ENCODE data around the gene SRGAP3.

SRGAP3 gene

GRCh38 chr3:9230596-9230995 is 18.9 kb downstream of the SRGAP3 start:
- no peak for DNase-seq (ENCODE audit: extremely low spot score, insufficient read length, low read depth)
- no peak for FAIRE-seq

GRCh38 chr3:9229879-9230278 is 19.6 kb downstream of the SRGAP3 start:
- DNase-seq (ENCODE audit: extremely low spot score, insufficient read length, low read depth), result no peak
- FAIRE-seq, result no peak

GRCh38 chr3:9229325-9229724 is 20.1 kb downstream of the SRGAP3 start:
- FAIRE-seq (no peak), DNase-seq (ENCODE audit: extremely low spot score, insufficient read length, low read depth) (no peak)

GRCh38 chr3:9226326-9226725 is 23.1 kb downstream of the SRGAP3 start:
- no peak for DNase-seq (ENCODE audit: extremely low spot score, insufficient read length, low read depth)
- FAIRE-seq, result no peak

GRCh38 chr3:9225268-9225667 is 24.2 kb downstream of the SRGAP3 start:
- DNase-seq (ENCODE audit: extremely low spot score, insufficient read length, low read depth) (no peak), FAIRE-seq (no peak)

- DNase-seq (ENCODE audit: extremely low spot score, insufficient read length, low read depth), result peak; percentile 65
- FAIRE-seq, result peak; percentile 86
These were observed 25.0 kb downstream of the SRGAP3 start for GRCh38 chr3:9224490-9224889.

- DNase-seq (ENCODE audit: extremely low spot score, insufficient read length, low read depth), result no peak
These were observed 25.8 kb downstream of the SRGAP3 start for GRCh38 chr3:9223672-9224071.

GRCh38 chr3:9222956-9223639 is 26.3 kb downstream of the SRGAP3 start:
- FAIRE-seq, result no peak
- DNase-seq (ENCODE audit: extremely low spot score, insufficient read length, low read depth), result no peak

More at GRCh38 chr3:9223672-9224071, 25.8 kb downstream of the SRGAP3 start:
- FAIRE-seq, result no peak

- FAIRE-seq (no peak), DNase-seq (ENCODE audit: extremely low spot score, insufficient read length, low read depth) (no peak)
These were observed 27.4 kb downstream of the SRGAP3 start for GRCh38 chr3:9222049-9222448.

GRCh38 chr3:9218514-9218846 is 31.0 kb downstream of the SRGAP3 start:
- DNase-seq (ENCODE audit: extremely low spot score, insufficient read length, low read depth) (no peak), FAIRE-seq (no peak)

- DNase-seq (ENCODE audit: extremely low spot score, insufficient read length, low read depth) (no peak), FAIRE-seq (no peak)
These were observed 31.5 kb downstream of the SRGAP3 start for GRCh38 chr3:9217784-9218513.

GRCh38 chr3:9216736-9217135 is 32.7 kb downstream of the SRGAP3 start:
- no peak for FAIRE-seq
- DNase-seq (ENCODE audit: extremely low spot score, insufficient read length, low read depth), result no peak

GRCh38 chr3:9214599-9214998 is 34.8 kb downstream of the SRGAP3 start:
- DNase-seq (ENCODE audit: extremely low spot score, insufficient read length, low read depth) (no peak), FAIRE-seq (no peak)

GRCh38 chr3:9214185-9214584 is 35.3 kb downstream of the SRGAP3 start:
- DNase-seq (ENCODE audit: extremely low spot score, insufficient read length, low read depth) (no peak), FAIRE-seq (no peak)

GRCh38 chr3:9213019-9213634 is 36.3 kb downstream of the SRGAP3 start:
- DNase-seq (ENCODE audit: extremely low spot score, insufficient read length, low read depth), result no peak

GRCh38 chr3:9211155-9211950 is 38.1 kb downstream of the SRGAP3 start:
- DNase-seq (ENCODE audit: extremely low spot score, insufficient read length, low read depth) (no peak), FAIRE-seq (no peak)

More at GRCh38 chr3:9213019-9213634, 36.3 kb downstream of the SRGAP3 start:
- no peak for FAIRE-seq

- FAIRE-seq (no peak), DNase-seq (ENCODE audit: extremely low spot score, insufficient read length, low read depth) (no peak)
These were observed 39.7 kb downstream of the SRGAP3 start for GRCh38 chr3:9209777-9210176.

- no peak for FAIRE-seq
- no peak for DNase-seq (ENCODE audit: extremely low spot score, insufficient read length, low read depth)
These were observed 40.8 kb downstream of the SRGAP3 start for GRCh38 chr3:9208605-9209152.

GRCh38 chr3:9207116-9207763 is 42.2 kb downstream of the SRGAP3 start:
- DNase-seq (ENCODE audit: extremely low spot score, insufficient read length, low read depth) (no peak), FAIRE-seq (no peak)

- DNase-seq (ENCODE audit: extremely low spot score, insufficient read length, low read depth) (no peak), FAIRE-seq (no peak)
These were observed 43.2 kb downstream of the SRGAP3 start for GRCh38 chr3:9206287-9206686.
